ENCODE data around the gene MPND.

DNA sequence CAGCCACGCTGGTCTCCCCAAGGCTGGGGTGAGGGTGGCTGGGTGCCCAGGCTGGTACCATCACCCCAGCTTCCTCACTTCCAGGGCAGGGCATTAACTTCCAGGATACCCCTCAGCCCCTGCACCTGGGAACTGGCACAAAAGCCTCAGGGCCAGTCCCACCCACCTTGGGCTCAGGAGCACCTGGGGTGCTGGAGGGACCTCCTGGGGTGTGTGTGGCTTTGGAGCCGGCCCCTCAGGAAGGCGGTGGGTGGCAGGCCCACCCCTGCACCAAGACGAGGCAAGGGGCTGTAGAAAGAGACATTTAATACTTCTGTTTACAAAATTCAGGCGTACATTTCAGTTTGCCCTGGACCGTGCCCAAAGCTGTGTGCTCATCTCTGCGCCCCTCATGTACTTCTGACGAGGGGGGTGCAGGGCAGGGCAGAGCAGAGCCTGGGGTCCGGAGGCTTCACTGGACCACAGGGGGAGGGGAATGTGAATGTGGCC is 16.8 kb downstream of the MPND start:
- TF ChIP-seq, protein P1, sequence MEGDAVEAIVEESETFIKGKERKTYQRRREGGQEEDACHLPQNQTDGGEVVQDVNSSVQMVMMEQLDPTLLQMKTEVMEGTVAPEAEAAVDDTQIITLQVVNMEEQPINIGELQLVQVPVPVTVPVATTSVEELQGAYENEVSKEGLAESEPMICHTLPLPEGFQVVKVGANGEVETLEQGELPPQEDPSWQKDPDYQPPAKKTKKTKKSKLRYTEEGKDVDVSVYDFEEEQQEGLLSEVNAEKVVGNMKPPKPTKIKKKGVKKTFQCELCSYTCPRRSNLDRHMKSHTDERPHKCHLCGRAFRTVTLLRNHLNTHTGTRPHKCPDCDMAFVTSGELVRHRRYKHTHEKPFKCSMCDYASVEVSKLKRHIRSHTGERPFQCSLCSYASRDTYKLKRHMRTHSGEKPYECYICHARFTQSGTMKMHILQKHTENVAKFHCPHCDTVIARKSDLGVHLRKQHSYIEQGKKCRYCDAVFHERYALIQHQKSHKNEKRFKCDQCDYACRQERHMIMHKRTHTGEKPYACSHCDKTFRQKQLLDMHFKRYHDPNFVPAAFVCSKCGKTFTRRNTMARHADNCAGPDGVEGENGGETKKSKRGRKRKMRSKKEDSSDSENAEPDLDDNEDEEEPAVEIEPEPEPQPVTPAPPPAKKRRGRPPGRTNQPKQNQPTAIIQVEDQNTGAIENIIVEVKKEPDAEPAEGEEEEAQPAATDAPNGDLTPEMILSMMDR (IDR thresholded peaks at IDR 0.05; ENCODE audit: low read length), result no peak
- no peak for TF ChIP-seq EZH2 (IDR thresholded peaks at IDR 0.05; ENCODE audit: borderline replicate concordance, low read length)

Measured in OCI-LY1 (cell line).